Panc1 (cell line): ENCODE data around the gene ZNF326.

Source experiments
- CTCF ChIP-seq: fragments of 450-650 bp; IDR thresholded peaks from 2 replicates; pipeline ENCODE4 v1.5.1; 2017; ENCODE audit warnings: mild to moderate bottlenecking
- REST ChIP-seq, 2 experiments: IDR thresholded peaks; 2 replicates each; pipeline ENCODE4 v1.6.1; 2011 to 2012; ENCODE audit warnings: low read depth in 2 of 2, control low read depth in 1 of 2, low read length in 1 of 2, mild to moderate bottlenecking in 1 of 2, moderate library complexity in 1 of 2; ENCODE audit not compliant: insufficient read depth in 1 of 2
- TCF7L2 ChIP-seq: IDR thresholded peaks from 2 replicates; pipeline ENCODE4 v1.6.1; 2011; ENCODE audit warnings: mild to moderate bottlenecking, low read depth, low read length, inconsistent platforms

- TF ChIP-seq CTCF (no peak), TCF7L2 (no peak), REST (IDR thresholded peaks at IDR 0.05; ENCODE audit: insufficient read depth in 1 of 2, low read depth in 2 of 2, low read length in 1 of 2) (no peak)
Observed at GRCh38 chr1:89998306-89998705, 3.4 kb downstream of the ZNF326 start.
